Measurements from ENCODE around the gene SEC24C.

- TF ChIP-seq CTCF (IDR thresholded peaks at IDR 0.05; ENCODE audit: low read depth, low read length) (no peak), EZH2phosphoT487 (IDR thresholded peaks at IDR 0.05; ENCODE audit: low read depth) (no peak)
These were observed 55.9 kb downstream of the SEC24C start for GRCh38 chr10:73799899-73800559.
